Stomach (tissue), 4 donors: ENCODE results near the gene NPAS3.

Source experiments
- CTCF ChIP-seq, 7 experiments: fragments of 450-650 bp in 4 of 7; fragments of 200-600 bp in 3 of 7; sonication (generic) in 3 of 7; IDR thresholded peaks; one replicate each; pipeline ENCODE4 v1.5.1; 2016 to 2019; ENCODE audit warnings: antibody characterized with exemption in 7 of 7, control low read depth in 2 of 7, mild to moderate bottlenecking in 1 of 7
- EP300 ChIP-seq: sonication (generic); formaldehyde crosslinking; IDR thresholded peaks from one replicate; pipeline ENCODE4 v1.6.1; 2017; ENCODE audit warnings: antibody characterized with exemption
- POLR2A ChIP-seq, 4 donors: fragments of 450-650 bp; IDR thresholded peaks; one replicate each; pipeline ENCODE4 v1.6.1; 2016; ENCODE audit warnings: antibody characterized with exemption in 4 of 4, control low read depth in 2 of 4, mild to moderate bottlenecking in 1 of 4, moderate library complexity in 1 of 4
- POLR2AphosphoS5 ChIP-seq, 3 donors: sonication (generic); formaldehyde crosslinking; IDR thresholded peaks; one replicate each; pipeline ENCODE4 v1.6.1; 2016; ENCODE audit warnings: antibody characterized with exemption in 3 of 3

GRCh38 chr14:33669111-33669510, 730.4 kb downstream of the NPAS3 start:
- no peak for TF ChIP-seq CTCF (IDR thresholded peaks at IDR 0.05)
- no peak for TF ChIP-seq EP300
- TF ChIP-seq POLR2A (IDR thresholded peaks at IDR 0.05), result no peak
- no peak for TF ChIP-seq POLR2AphosphoS5 (IDR thresholded peaks at IDR 0.05)
